HG02973 (cell line): ENCODE results near the gene WWOX.

Experiments
- ATAC-seq: cut with Tn5 transposase; IDR thresholded peaks from one replicate; pipeline ENCODE4 v1.9.1; 2021; ENCODE audit warnings: moderate library complexity; ENCODE audit not compliant: unreplicated experiment

Gene WWOX

DNA sequence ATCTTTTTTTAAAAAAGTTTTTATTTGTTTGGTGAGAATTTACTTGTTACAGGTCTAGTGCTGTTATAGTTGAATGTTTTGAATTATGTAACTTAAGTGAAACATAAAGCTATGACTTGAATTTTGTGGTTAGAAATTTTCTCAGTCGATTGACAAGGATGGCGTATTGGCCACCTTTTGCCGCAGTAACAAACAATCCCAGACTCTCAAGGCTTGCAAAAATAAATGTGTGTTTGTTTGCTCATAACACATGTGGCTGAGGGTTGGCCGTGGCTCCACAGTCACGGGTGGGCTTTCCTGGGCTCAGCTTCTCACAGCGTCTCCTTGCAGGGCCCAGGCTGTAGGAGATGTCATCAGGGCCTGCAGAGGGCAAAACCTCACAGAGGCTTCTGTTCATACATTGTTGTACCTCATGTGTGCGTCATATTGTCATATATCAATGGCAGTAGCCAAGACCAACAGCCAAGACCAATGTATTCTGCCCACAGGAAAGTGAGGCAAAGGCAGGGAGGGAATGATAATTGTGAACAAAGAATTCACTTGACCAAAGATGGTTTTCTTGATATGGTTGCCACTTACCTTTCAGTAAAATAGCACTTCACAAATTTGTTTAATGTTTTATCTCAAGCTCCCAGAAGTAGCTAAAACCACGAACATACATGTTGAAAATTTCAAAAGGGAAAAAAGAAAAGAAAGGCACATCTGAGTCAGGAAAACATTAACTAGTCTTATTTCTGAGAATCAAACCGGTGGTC is 93.5 kb downstream of the WWOX start:
- ATAC-seq, result no peak

DNA sequence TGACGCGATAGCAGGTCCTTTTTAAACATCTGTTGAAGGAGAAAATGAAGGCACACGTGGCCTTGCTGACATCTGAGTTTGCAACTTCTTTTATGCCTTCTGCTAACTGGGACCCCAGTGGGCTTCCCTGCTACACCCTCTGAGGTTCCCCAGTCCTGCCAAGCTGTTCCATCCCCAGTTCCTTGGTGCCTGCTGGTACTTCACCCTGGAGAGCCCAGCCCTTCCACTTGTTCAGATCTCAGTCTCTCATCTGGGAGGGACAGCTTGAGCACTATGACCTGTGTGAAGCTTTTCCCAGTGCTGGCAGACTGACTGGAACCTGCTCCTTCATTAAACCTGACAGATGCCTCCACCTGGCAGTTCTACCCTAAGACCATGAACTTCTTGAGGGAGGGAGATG is 95.5 kb downstream of the WWOX start:
- ATAC-seq, result no peak

DNA sequence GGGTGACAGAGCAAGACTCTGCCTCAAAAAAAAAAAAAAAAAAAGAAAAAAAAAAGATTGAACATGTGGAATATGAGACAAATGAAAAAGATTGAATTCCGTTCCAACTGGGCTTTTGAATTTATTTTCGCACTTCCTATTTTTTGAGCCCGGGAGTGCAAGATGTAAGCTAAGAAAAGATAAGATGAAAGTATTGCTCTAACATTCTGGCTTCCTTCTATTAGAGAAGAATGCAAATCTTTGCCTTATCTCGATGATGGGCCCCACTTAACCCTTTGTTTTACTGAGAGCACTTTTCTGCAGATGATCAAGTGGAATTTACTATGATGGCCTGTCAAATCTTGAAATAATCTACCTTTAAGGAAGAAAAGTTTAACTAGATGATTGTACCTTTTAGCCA is 96.3 kb downstream of the WWOX start:
- no peak for ATAC-seq

DNA sequence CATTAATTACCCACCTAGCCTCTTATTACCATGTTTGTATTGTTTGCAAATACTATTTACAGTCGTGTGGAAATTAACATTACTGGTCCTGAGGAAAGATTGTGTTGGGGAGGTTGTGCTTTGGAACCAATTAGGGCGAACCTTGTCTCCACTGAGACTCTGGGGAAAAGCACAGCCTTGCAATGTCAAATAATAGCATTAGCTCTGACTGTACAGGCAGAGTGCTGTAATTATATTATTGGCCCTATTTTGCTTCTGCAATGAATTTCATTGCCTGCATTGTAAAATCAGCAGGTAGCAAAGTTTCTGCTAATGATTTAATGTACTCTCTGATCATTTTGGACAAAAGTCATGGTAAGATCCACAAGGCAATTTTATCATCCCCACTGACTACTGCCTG is 97.0 kb downstream of the WWOX start:
- no peak for ATAC-seq

DNA sequence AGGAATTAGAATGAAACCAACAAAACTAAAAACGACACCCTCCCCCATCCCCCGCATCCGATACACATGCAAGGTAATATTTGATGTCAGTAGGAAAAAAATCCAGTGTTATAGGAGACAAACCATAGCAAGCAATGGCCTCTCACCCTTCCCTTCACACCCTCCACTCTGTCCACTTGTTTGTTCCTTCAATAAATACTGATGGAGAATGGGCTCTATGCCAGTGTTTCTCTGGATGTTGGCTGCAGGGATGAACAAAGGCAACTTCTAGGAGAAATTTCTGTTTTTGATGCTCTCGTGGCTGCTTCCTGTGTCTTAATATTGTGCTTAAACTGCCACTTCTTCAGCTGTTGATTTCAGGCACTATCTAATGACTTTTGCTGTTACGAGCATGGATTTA is 98.8 kb downstream of the WWOX start:
- no peak for ATAC-seq

DNA sequence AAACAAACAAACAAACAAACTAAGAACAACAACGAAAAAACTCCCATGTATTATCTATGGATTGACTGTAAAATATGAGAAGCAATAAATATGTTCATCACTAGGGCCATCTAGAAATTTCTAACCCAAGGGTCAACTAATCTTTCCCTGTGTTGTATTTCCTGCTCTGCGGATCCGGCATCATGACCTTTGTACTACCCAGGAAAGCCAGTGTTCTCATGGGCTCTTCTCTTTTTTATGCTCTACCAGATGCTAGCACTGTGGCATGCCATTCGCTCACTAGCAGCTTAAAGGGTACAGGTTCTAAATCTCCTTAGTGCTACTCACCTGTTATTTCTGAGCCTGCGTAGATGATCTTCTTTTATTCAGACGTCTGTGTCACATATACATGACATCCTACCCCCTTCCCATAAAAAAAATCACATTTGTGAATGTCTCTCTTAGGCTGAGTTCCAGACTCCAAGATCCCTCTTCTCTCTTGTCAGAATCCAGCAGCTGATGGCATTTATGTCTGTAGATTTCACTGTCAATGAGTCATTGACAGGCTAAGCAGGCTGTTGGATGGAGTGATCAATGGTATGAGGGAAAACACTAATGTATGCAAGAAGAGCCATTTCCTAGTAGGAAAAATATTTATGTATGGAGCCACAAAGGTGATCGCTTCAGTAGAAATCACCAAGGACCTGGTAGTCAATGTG is 100.0 kb downstream of the WWOX start:
- ATAC-seq, result no peak

DNA sequence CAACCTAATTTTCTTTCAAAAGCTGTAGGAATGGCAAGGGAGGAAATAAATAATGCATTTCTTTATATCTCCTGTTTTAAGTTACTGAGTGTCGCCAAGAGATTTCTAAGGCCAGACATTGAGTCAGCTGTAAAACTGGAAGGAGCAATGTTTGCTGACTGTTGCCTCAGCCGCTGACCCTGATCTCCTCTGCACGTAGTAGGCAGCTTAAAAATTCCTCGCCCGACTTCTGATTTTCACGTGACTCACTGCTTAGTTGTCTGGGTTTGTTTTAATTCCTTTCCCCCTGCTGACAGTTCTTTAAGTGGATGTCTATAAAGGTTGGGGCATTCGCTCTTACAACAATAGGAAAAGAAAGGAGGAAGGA is 100.6 kb downstream of the WWOX start:
- ATAC-seq, result no peak

DNA sequence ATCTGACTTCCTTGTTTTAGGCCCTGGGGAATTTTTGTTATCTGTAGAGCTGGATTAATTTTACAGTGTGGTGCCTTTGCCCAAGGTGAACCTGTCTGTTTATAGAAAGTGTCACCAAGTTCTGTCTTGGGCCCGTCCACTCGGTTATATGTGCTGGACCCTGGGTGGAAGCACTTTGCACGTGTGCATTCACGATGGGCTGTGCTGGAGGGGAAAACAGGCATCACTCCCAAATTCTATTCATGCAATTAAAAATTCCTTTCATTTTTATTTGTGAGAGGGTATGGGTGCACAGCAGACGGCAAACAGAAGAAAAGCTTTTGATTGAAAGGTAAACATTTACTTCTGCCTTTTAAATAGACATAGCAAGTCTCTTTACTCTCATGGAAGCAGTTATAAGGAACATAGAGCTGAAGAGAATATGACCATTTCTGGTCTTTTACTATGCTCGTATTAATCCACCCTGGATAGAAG is 101.2 kb downstream of the WWOX start:
- ATAC-seq, result no peak

DNA sequence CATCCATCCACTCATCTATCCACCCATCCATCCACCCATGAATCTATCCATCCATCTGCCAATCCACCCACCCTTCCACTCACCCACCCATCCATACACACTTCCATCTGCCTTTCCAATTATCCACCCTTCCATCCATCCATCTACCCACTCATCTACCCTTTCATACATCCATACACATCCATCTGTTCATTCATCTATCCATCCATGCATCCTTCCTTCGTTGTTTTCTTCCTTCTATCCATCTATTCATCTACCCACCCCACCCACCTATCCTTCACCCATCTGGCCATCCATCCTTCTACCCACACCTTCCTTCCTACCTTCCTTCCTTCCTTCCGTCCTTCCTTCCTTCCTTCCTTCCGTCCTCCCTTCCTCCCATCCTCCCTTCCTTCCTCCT is 106.1 kb downstream of the WWOX start:
- ATAC-seq, result no peak

DNA sequence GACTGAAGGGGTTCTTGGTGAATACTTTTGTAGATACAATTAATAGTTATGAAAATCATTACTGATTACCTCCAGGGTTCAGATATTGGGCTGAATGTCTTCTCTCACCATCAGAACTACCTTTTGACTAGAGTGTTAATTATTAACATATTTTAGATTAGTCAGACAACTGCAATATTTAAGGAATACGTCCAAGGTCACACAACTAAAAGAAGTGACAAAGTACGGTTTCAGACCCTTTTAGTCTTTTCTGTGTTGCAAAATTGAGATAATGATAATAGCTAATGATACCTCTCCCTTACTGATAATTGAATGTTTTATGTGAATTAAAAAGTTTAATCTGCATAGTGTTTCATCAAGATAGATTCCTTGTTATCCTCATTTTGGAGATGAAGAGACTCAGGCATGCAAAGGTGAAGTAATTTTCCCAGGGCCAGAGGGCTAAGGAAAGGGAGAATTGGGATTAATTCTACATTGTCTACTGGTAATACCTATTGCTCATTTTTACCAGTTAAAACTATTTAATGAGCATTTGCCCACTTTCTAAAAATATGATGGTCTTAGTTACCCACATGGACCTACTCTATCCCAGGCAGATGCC is 107.3 kb downstream of the WWOX start:
- no peak for ATAC-seq

DNA sequence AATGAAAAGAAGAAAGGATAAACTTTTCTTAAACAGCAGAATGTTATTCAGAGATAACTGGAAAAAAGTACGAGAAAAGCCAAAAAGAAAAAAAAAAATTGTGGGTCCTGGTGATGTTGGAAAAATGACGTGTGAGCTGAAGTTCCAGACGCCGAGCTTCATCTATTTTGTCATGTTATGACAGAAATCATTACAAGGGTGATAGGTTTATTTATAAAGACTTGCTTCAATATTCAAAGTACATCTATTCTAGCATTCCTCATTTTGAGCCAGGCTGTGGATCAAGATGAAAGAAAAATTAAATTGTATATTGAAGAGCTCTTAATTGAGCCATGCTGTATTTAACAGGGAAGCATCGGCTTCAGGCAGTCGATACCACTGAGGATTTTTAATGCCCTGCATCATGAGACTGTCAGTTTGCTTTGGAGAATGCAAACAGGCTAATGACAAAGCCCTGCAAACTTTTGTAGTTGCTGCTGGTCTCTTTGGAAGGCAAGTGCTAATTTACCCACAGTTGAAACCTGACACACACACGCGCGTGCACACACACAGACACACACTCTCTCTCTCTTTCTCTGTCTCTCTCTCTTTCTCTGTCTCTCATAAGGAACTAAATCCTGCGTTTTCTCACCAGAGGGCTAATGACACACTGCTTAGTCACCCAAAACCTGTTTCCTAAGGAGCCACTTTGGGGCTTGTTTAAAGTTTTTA is 110.7 kb downstream of the WWOX start:
- ATAC-seq, result no peak

DNA sequence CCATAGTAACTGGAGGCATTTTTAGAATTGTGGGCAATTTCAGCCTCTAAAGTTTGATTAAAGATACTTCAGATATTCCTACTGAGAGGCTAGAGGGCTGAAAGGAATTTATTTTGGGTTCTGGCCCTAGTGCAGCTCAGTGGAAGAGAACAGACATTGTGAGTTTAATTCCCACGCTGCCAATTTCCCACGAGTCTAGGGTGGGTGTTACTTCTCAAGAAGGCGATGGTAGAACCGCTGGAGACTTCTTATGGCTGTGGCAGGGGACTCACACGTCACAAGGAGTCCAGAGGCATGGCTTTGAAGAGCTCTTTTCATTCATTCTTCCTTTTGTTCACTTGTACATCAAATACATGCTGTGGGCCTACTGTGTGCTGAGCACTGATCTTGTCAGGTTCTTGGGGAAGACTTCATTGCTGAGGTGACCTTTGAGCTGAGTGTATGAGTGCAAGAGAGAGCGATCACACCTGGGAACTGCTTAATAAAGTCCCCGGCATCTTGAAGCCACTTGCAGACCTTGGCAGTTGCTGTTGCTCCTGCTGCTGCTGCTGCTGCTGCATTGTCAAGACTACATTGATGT is 111.7 kb downstream of the WWOX start:
- no peak for ATAC-seq

DNA sequence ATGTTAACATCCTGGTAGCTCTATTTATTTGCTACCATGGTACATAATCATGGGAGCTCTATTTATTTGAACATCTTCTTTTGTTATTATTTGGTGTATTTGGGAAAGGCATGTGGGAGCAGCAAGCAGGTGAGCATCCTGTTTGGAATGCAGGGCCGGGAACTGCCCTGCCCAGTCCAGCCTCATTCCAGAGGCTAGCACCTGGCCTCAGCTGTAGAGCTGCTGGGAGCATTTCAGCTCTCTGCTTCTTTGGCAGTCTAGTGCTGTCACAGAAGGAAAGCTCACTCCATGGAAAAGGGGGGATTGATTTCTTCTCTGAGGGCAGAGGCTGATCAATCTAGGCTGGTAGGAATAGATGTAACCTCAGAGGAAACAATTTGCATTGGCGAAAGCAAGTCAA is 112.5 kb downstream of the WWOX start:
- ATAC-seq, result no peak

DNA sequence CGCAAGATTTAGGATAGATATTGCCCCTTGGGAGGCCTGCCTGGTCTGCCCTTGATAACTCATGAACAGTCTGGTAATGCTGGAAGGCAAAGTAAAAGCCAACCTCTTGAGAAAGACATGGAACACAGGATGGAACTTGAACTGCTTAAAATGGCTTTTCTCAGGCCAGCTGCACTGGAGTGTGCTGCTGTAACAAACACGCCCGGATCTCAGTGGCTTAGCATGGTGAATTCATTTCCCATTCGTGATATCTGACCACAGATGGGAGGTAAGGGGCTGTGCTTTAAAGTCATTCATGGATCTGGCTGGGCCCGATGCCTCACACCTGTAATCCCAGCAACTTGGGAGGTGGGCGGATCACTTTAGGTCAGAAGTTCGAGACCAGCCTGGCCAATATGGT is 113.2 kb downstream of the WWOX start:
- ATAC-seq, result no peak

DNA sequence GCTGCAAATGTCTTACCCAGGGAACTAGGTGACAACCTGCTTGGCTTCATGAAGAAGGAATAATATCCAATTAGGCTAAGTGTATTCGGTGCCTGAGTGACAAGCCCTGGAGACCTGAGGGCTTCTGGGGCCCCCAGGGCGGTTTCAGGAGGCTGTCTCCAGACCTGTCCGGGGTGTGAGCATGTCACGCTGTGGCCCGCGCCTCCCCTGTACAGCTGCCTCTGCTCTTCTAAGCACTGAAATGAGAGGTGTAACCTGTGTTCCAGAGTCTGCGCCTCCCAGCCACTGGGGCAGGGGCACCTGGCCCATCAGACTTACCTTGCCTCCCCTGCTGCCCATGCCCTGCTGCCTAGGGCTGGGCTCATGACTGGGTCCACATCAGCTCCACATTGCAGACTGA is 114.3 kb downstream of the WWOX start:
- no peak for ATAC-seq

DNA sequence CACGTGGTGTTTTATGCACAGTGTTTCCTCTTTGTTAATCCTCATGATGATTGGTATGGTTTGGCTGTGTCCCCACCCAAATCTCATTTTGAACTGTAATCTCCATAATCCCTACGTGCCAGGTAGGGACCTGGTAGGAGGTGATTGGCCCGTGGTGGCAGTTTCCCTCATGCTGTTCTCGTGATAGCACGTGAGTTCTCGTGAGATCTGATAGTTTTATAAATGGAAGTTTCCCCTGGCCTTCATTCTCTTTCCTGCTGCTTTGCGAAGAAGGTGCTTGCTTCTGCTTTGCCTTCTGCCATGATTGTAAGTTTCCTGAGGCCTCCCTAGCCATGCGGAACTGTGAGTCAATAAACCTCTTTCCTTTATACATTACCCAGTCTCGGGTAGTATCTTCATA is 115.8 kb downstream of the WWOX start:
- ATAC-seq, result no peak

DNA sequence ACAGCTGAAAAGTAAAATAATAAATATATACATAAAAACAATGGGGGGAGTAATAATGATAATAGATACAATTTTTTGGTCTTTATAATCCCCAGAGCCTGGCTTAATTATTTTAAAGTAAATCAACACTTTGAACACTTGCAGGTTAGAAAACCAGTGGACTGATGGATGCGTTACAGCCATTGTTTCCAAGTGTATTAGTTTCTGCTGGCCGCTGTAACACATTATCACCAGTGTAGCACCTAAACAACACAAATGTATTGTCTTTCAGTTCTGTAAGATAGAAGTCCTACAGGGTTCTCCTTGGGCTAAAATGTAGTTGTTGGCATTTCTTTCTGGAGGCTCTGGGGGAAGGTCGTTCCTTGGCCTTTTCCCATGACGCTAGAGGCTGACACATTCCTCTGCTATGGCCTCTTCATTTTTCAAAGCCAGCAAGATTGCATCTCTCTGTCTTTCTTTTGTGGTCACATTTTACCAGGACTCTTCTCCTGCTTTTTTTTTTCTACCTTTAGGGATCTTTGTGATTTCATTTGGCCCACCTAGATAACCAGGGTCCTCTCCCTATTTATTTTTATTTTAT is 116.8 kb downstream of the WWOX start:
- no peak for ATAC-seq

DNA sequence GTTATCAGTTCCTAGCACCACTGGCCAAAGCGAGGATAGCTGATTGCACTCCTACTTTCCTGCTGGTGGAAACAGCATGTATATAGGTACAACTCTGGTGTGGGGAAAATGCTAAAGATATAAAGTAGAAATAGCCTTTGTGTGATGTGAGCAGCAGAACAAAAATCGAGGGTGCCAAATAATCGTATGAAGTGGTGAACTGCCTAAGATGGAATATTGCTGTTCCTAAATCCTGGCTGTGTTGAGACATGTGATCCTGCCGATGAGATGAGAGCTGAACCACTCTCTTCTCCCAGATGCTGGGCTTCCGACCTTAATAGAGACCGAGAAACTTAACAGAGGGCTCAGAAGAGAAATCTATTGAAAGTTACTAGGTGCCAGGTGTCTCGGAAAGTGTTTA is 117.8 kb downstream of the WWOX start:
- no peak for ATAC-seq

DNA sequence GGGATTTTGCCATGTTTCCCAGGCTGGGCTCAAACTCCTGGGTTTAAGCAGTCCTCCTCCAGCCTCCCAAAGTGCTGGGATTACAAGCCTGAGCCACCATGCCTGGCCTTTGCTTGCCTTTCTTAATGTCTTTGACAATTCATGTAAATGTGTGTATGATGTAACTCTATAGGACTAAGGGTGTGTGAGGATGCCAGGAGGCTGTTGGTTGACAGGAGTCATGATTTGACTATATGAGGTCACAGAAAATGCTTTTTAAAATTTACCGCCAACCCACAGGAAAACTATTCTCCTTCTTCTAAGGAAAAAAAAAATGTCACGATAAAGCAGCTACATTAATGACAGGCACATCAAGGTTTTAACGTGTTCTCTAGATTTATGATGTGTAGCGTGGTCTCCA is 118.8 kb downstream of the WWOX start:
- ATAC-seq, result no peak

DNA sequence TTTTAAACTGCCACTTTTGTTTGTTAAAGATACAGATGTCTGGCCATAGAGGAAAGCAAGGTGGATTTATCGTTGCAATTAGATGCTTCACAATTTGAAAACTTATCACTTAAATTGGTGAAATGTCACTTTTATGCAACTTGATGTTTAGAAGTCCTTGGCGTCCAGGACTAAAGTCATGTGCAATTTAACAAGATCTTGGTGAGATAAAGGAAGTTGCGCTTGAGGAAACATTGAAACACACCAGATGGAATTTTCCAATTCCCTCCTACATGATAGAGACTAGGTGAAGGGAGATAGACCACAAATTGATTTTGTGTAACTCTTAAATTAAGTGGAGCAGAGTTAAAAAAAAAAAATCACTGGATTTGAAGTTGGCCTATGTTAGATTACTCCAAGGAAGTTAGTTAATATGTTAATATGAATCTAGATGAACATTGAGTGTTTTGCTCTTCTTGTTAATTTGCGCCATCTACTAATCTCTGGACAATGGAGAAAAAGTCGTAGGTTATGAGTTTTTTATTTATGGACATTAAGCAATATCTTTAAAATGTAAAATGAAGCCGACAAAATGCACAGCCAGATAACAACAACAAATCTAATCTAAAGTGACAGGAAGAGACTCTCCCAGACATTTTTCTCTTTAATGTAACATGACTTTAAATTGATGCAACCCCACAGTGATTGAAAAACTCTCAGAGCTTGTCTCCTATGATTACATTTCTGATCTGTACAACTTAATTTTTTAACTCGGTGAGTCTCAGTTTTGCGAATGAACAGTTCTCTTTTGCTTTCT is 119.6 kb downstream of the WWOX start:
- no peak for ATAC-seq
